ENCODE results near the gene TTLL1. TPM values are rescaled to one million over a fixed set of nuclear protein-coding genes. Genes with fewer than 3 reads are reported as not detected.

Gene TTLL1
- total and polyA plus RNA-seq, 9 of the 15 experiments (the other 6 are each of a cell fraction or from before 2014, with no cell fraction given): 0.06 to 0.85 (median 0.17) TPM

GRCh38 chr22:43007519-43008102 is 81.6 kb downstream of the TTLL1 start (continued):
- TF ChIP-seq SFPQ (IDR thresholded peaks at IDR 0.05; ENCODE audit: low read depth, low read length) (no peak), HES1 (IDR thresholded peaks at IDR 0.05; ENCODE audit: low read depth) (0 out of 2 replicates have a peak, but pooled peaks have one; percentile 53), ID3 (CRISPR knock-in tag; IDR thresholded peaks at IDR 0.05) (no peak), ID3 (tag; IDR thresholded peaks at IDR 0.05) (no peak), RBM15 (IDR thresholded peaks at IDR 0.05; ENCODE audit: insufficient read depth, low read length) (no peak), NCOR1 (IDR thresholded peaks at IDR 0.05) (peak; percentile 94), PURB (CRISPR knock-in tag; IDR thresholded peaks at IDR 0.05; ENCODE audit: low read depth) (no peak), ESRRA (IDR thresholded peaks at IDR 0.05; ENCODE audit: borderline replicate concordance, low read depth) (peak; percentile 71), FOS (IDR thresholded peaks at IDR 0.05; ENCODE audit: extremely low read depth, insufficient read length) (peak; percentile 44), GTF3C2 (IDR thresholded peaks at IDR 0.05; ENCODE audit: borderline replicate concordance, extremely low read depth, insufficient read length) (no peak), KLF6 (CRISPR knock-in tag; IDR thresholded peaks at IDR 0.05; ENCODE audit: borderline replicate concordance) (no peak), PML (IDR thresholded peaks at IDR 0.05; ENCODE audit: low read length) (peak; percentile 87), HCFC1 (IDR thresholded peaks at IDR 0.05; ENCODE audit: low read depth, low read length) (no peak), ZNF445 (CRISPR knock-in tag; IDR thresholded peaks at IDR 0.05; ENCODE audit: low read depth) (no peak), HOXB6 (CRISPR knock-in tag; IDR thresholded peaks at IDR 0.05; ENCODE audit: borderline replicate concordance) (no peak), KLF1 (tag; IDR thresholded peaks at IDR 0.05) (no peak), ZC3H11A (IDR thresholded peaks at IDR 0.05; ENCODE audit: low read depth, low read length) (no peak), CBFA2T2 (conservative IDR thresholded peaks at IDR 0.05) (peak; percentile 97), PHF8 (IDR thresholded peaks at IDR 0.05; ENCODE audit: borderline replicate concordance, low read length) (no peak), BHLHE40 (IDR thresholded peaks at IDR 0.05; ENCODE audit: low read length) (peak; percentile 59), ZBTB7A (IDR thresholded peaks at IDR 0.05; ENCODE audit: borderline replicate concordance, control insufficient read depth, low read depth, low read length) (no peak; the same call in 1 of the 2 replicates), RNF2 (IDR thresholded peaks at IDR 0.05) (no peak), POU5F1 (IDR thresholded peaks at IDR 0.05; ENCODE audit: borderline replicate concordance, low read depth, low read length, partially characterized antibody) (no peak), MAFF (IDR thresholded peaks at IDR 0.05; ENCODE audit: low read length) (no peak), HIVEP1 (CRISPR knock-in tag; IDR thresholded peaks at IDR 0.05) (no peak)

All from K562 (cell line).